ENCODE results near the gene KDM4D.

DNA sequence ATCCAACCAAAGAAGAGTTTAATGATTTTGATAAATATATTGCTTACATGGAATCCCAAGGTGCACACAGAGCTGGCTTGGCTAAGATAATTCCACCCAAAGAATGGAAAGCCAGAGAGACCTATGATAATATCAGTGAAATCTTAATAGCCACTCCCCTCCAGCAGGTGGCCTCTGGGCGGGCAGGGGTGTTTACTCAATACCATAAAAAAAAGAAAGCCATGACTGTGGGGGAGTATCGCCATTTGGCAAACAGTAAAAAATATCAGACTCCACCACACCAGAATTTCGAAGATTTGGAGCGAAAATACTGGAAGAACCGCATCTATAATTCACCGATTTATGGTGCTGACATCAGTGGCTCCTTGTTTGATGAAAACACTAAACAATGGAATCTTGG is 23.9 kb downstream of the KDM4D start:
- TF ChIP-seq, protein P1, sequence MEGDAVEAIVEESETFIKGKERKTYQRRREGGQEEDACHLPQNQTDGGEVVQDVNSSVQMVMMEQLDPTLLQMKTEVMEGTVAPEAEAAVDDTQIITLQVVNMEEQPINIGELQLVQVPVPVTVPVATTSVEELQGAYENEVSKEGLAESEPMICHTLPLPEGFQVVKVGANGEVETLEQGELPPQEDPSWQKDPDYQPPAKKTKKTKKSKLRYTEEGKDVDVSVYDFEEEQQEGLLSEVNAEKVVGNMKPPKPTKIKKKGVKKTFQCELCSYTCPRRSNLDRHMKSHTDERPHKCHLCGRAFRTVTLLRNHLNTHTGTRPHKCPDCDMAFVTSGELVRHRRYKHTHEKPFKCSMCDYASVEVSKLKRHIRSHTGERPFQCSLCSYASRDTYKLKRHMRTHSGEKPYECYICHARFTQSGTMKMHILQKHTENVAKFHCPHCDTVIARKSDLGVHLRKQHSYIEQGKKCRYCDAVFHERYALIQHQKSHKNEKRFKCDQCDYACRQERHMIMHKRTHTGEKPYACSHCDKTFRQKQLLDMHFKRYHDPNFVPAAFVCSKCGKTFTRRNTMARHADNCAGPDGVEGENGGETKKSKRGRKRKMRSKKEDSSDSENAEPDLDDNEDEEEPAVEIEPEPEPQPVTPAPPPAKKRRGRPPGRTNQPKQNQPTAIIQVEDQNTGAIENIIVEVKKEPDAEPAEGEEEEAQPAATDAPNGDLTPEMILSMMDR (optimal IDR thresholded peaks at IDR 0.05 in 1 of 3, IDR thresholded peaks at IDR 0.05 in 1 of 3, conservative IDR thresholded peaks at IDR 0.05 in 1 of 3; ENCODE audit: extremely low read depth in 1 of 3, insufficient read depth in 2 of 3, low read length in 3 of 3) = peak in 1 of 3 experiments; percentile 22
- TF ChIP-seq EZH2 (IDR thresholded peaks at IDR 0.05; ENCODE audit: low read length) = no peak

Measured in keratinocyte (primary cell).